Colonic mucosa (tissue), 4 donors: ENCODE results near the gene MTURN. TPM values are rescaled to one million over a fixed set of nuclear protein-coding genes. Genes with fewer than 3 reads are reported as not detected.

Source experiments
- DNase-seq: peaks from one replicate; pipeline ENCODE4 v3.0.0-alpha.2; 2020
- H3K27ac ChIP-seq: fragments of 200-600 bp; one replicate; pipeline ENCODE4 v1.8.0; 2021
- H3K27me3 ChIP-seq: fragments of 200-600 bp; one replicate; pipeline ENCODE4 v1.8.0; 2021
- H3K36me3 ChIP-seq: fragments of 200-600 bp; one replicate; pipeline ENCODE4 v1.8.0; 2021
- H3K4me1 ChIP-seq: fragments of 200-600 bp; one replicate; pipeline ENCODE4 v1.8.0; 2021; ENCODE audit warnings: mild to moderate bottlenecking
- H3K4me3 ChIP-seq: fragments of 200-600 bp; one replicate; pipeline ENCODE4 v1.8.0; 2021
- H3K9ac ChIP-seq, 2 donors: one replicate each; pipeline ENCODE4 v1.7.0; 2013; ENCODE audit warnings: control low read depth in 2 of 2, low read depth in 2 of 2, low read length in 2 of 2
- H3K9me3 ChIP-seq: fragments of 200-600 bp; one replicate; pipeline ENCODE4 v1.8.0; 2021
- intact Hi-C: fragments of 100-400 bp; cut with DNase I; formaldehyde crosslinking; loops from one replicate; pipeline ENCODE4 v1.14.1; 2022
- total RNA-seq, 2 donors: library from RNA; stranded (reverse); fragmentation: NEBNext Ultra II Directional in 1 of 2; extraction: Animal tissue kit (Norgen Biotek cat#: 25700) in 1 of 2; gene quantifications; one replicate each; pipeline ENCODE4 v1.2.1, GENCODE V29; 2021
- TF ChIP-seq, protein P1 (sequence below): fragments of 200-600 bp; IDR thresholded peaks from one replicate; pipeline ENCODE4 v1.8.0; 2022; ENCODE audit warnings: antibody characterized with exemption, mild to moderate bottlenecking
- donor health status: healthy.
- donor health status: DM: no; HTN: no; CAD: no.
- donor health status: DM: no; HTN: no; CAD: no.

MTURN gene
- total RNA-seq, 2 donors from 2014 or later: 8.0 to 10.8 TPM

DNA sequence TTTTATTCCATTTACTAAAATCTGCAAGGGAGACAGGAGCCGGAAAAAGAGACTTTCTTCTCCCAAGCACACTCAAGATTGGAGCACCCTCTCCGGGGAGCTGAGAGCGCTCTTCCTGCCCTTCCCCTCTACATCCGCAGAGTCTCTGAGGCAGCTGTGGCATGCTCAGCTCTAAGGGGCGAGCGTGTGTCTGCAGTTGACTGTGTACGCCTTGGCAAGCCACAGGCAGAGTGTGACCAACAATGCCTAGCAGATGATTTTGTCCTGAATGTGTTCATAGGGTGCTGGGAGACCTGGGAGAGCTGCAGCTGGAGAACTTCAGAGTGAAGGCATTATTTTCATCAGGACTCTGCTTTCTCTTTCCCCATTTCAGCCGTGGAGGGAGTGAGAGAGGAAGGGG lies 20.7 kb downstream of the MTURN start:
- no peak overlapping the region for H3K9ac ChIP-seq
- TF ChIP-seq, protein P1, sequence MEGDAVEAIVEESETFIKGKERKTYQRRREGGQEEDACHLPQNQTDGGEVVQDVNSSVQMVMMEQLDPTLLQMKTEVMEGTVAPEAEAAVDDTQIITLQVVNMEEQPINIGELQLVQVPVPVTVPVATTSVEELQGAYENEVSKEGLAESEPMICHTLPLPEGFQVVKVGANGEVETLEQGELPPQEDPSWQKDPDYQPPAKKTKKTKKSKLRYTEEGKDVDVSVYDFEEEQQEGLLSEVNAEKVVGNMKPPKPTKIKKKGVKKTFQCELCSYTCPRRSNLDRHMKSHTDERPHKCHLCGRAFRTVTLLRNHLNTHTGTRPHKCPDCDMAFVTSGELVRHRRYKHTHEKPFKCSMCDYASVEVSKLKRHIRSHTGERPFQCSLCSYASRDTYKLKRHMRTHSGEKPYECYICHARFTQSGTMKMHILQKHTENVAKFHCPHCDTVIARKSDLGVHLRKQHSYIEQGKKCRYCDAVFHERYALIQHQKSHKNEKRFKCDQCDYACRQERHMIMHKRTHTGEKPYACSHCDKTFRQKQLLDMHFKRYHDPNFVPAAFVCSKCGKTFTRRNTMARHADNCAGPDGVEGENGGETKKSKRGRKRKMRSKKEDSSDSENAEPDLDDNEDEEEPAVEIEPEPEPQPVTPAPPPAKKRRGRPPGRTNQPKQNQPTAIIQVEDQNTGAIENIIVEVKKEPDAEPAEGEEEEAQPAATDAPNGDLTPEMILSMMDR: no peak
- no peaks in the 10 kb centered on the region for H3K36me3 ChIP-seq
- H3K9me3 ChIP-seq: no peaks in the 10 kb centered on the region
- no peaks in the 10 kb centered on the region for H3K27me3 ChIP-seq
- no peaks in the 10 kb centered on the region for H3K4me1 ChIP-seq
- H3K27ac ChIP-seq: no peak overlapping the region
- no peak overlapping the region for H3K4me3 ChIP-seq
- no peak for DNase-seq
- intact Hi-C loops: no loop called here

DNA sequence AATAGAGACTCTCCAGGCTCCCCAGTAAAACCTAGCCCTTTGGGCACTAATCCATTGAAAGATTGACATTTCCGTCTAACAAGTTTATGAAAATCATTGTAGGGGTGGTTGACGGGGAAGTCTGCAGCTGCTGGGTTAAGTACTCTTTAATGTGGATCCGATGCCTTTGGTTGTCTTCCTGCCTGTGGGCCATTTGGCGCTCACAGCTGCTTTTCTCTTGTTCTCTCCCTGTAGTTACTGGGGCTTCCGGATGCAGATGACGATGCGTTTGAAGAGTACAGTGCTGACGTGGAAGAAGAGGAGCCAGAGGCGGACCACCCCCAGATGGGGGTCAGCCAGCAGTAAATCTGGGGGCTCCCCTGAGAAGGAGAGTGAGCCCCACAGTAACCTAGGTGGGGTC lies 22.4 kb downstream of the MTURN start:
- Histone ChIP-seq H3K27ac (no peak overlapping the region), H3K4me1 (no peaks in the 10 kb centered on the region), H3K36me3 (no peaks in the 10 kb centered on the region), H3K4me3 (no peak overlapping the region), H3K27me3 (no peaks in the 10 kb centered on the region), H3K9ac (no peak overlapping the region), H3K9me3 (no peaks in the 10 kb centered on the region)
- intact Hi-C loops: no loop called here
- TF ChIP-seq, protein P1: no peak
- no peak for DNase-seq

DNA sequence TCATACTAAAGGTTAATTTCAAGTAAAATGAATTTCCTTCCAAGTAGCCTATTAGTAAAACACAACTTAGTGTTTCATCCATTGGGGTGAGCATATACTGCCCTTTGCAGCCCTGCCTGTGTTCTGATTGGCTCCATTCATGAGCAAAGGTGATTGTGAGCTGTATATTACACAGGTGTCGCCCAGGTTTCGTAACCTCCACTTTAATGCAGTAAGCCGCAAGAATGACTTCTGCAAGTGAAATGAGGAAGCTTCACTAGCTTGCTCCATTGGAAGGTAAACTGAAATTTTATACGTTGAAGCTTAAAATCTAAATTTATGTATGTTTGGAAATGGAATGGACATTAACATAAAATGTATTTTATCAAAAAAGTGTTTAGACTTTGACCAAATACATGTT lies 24.4 kb downstream of the MTURN start:
- no peak overlapping the region for H3K27ac ChIP-seq
- no peaks in the 10 kb centered on the region for H3K27me3 ChIP-seq
- peak; percentile 69 for DNase-seq
- no peaks in the 10 kb centered on the region for H3K36me3 ChIP-seq
- H3K9ac ChIP-seq: no peak overlapping the region
- H3K4me1 ChIP-seq: no peaks in the 10 kb centered on the region
- TF ChIP-seq, protein P1: no peak
- no peaks in the 10 kb centered on the region for H3K9me3 ChIP-seq
- intact Hi-C loops: no loop called here
- H3K4me3 ChIP-seq: no peak overlapping the region

DNA sequence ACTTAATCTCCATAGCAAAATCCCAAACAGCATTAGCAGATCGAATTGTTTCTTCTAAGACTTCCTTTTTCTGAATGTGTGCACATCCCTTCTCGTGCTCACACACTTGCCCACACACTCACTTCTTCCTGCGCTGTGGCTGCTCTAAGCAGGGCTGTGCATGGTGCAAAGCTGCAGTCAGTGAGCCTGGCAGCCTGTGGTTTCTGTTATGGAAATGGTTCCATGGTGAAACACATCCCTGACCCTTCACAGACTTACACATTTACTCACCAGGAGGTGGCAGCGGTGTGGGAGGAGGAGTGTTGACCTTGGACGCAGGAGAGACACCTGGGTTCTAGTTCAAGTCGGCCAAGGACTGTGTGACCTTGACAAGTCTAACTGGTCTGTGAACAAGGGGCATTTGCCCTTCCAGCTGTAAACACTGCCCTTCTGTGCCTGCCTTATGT lies 24.9 kb downstream of the MTURN start:
- intact Hi-C loops: loop anchor here (5.0 to 10.0 kb wide), 2 partner anchors 115 to 253 kb away; no protein-coding TSS in a partner anchor
- Histone ChIP-seq H3K27ac (no peak overlapping the region), H3K9me3 (no peaks in the 10 kb centered on the region), H3K9ac (peak overlapping the region in 1 of 2 donors; percentile 51), H3K4me1 (no peaks in the 10 kb centered on the region), H3K4me3 (no peak overlapping the region), H3K27me3 (no peaks in the 10 kb centered on the region), H3K36me3 (no peaks in the 10 kb centered on the region)
- peak; percentile 68 for DNase-seq
- TF ChIP-seq, protein P1: no peak

DNA sequence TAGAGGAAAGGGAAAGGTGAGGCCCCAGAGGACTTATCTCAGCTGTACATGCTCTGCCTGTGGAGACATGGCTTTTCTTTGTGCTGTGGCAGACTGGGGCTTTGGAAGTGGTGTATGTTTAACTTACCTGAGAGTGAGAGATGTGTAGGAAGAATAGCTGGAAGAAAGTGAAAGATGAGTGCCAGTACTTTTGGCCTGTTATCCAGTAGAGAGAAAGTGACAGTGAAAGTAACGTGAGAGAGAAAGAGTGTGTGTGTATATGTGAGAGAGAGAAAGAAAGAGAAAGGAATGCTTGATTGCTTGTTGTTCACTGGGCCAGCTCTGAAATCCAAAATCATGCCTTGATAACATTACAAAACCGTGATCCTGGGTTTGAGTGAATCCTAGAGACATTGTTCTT lies 25.5 kb downstream of the MTURN start:
- no peak for DNase-seq
- TF ChIP-seq, protein P1: no peak
- Histone ChIP-seq H3K4me3 (no peak overlapping the region), H3K27ac (no peak overlapping the region), H3K9ac (peak overlapping the region in 1 of 2 donors; percentile 51), H3K36me3 (no peaks in the 10 kb centered on the region), H3K9me3 (no peaks in the 10 kb centered on the region), H3K27me3 (no peaks in the 10 kb centered on the region), H3K4me1 (no peaks in the 10 kb centered on the region)
- intact Hi-C loops: loop anchor here (5.0 to 10.0 kb wide), 2 partner anchors 114 to 252 kb away; no protein-coding TSS in a partner anchor
